ENCODE measurements around the gene TOE1. TPM values are rescaled to one million over a fixed set of nuclear protein-coding genes. Genes with fewer than 3 reads are reported as not detected.

TOE1 gene
- total RNA-seq, 1 donor from 2014 or later: 4.3 TPM

DNA sequence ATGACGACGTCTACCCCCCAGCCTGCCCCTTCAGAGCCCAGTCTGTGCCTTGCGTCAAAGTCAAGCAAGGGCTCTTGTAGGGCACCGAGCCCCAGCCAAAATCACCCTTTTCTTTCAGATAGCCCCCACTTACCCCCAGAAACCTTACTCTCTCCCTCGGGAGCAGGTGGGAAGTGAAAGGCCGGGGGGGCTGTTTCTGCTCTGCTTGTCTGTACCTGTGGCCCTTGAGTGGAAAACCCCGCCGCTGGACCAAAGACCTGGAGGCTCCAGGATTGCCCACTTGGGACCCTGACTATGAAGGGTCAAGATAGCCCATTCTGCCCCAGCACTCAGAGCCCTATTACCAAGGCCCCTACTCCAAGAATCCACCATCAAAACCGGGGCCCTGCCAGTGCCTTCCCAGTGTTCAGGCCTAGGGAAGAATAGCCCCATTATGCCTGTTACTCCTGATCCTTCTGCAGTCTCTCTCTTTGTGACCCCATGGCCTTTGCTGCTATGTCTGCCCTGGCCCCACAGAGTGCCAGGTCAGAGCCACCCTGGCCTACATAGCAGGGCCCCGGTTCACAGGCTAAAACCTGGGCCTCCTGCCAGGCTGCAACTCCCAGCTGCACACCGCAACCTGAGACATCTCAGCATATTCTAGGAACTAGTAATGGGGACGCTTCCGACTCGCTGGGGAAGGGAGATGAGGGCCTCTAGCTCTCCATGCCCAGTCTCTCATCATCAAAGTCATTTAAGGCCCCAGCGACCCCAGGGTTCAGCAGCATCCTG, 35.5 kb upstream of the TOE1 start:
- Histone ChIP-seq H3K9me3 (ENCODE audit: insufficient read depth, low read depth, low read length) (no peaks in the 10 kb centered on the region), H3K4me3 (ENCODE audit: insufficient read depth, low read depth, low read length) (peak overlapping the region; percentile 78), H3K4me2 (ENCODE audit: low read length) (peak overlapping the region; percentile 92), H2AFZ (ENCODE audit: low read depth, low read length) (peak overlapping the region; percentile 98), H3K79me2 (ENCODE audit: insufficient read depth, low read length) (no peaks in the 10 kb centered on the region), H4K20me1 (ENCODE audit: insufficient read depth, low read length) (no peaks in the 10 kb centered on the region), H3K27me3 (ENCODE audit: insufficient read depth, low read length) (no peaks in the 10 kb centered on the region), H3K27ac (ENCODE audit: low read depth, low read length) (peak overlapping the region; percentile 75), H3K36me3 (ENCODE audit: insufficient read depth, low read length) (no peaks in the 10 kb centered on the region), H3K9ac (ENCODE audit: low read length) (peak overlapping the region; percentile 85), H3K4me1 (ENCODE audit: insufficient read depth, low read length) (peaks cover 10% of the 10 kb centered on the region)
- FAIRE-seq: no peak
- Mint-ChIP-seq H3K4me1 (ENCODE audit: low read depth, unreplicated experiment) (peaks cover 4% of the 10 kb centered on the region), H3K36me3 (ENCODE audit: low read depth, unreplicated experiment) (no peaks in the 10 kb centered on the region), H3K9me3 (ENCODE audit: unreplicated experiment) (no peaks in the 10 kb centered on the region), H3K27me3 (ENCODE audit: low read depth, unreplicated experiment) (no peaks in the 10 kb centered on the region), H3K27ac (ENCODE audit: unreplicated experiment) (peak overlapping the region; percentile 85), H3K4me3 (ENCODE audit: unreplicated experiment) (peak overlapping the region; percentile 85)
- DNase-seq (ENCODE audit: low read depth): no peak
- TF ChIP-seq, protein P1, sequence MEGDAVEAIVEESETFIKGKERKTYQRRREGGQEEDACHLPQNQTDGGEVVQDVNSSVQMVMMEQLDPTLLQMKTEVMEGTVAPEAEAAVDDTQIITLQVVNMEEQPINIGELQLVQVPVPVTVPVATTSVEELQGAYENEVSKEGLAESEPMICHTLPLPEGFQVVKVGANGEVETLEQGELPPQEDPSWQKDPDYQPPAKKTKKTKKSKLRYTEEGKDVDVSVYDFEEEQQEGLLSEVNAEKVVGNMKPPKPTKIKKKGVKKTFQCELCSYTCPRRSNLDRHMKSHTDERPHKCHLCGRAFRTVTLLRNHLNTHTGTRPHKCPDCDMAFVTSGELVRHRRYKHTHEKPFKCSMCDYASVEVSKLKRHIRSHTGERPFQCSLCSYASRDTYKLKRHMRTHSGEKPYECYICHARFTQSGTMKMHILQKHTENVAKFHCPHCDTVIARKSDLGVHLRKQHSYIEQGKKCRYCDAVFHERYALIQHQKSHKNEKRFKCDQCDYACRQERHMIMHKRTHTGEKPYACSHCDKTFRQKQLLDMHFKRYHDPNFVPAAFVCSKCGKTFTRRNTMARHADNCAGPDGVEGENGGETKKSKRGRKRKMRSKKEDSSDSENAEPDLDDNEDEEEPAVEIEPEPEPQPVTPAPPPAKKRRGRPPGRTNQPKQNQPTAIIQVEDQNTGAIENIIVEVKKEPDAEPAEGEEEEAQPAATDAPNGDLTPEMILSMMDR (IDR thresholded peaks at IDR 0.05; ENCODE audit: insufficient read depth, low read depth, low read length): no peak
- no peak for TF ChIP-seq EZH2 (IDR thresholded peaks at IDR 0.05; ENCODE audit: insufficient read depth, low read length)

DNA sequence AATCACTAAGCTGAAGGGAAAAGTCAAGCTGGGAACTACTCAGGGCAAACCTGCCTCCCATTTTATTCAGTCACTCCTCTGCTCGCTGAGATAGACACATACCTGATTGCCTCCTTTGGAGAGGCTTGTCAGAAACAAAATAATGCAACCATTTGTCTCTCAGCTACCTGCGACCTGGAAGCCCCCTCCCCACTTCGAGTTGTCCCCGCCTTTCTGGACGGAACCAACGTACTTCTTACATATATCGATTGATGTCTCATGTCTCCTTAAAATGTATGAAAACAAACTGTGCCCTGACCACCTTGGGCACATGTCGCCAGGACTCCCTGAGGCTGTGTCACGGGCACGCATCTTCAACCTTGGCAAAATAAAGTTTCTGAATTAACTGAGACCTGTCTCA, 34.7 kb upstream of the TOE1 start:
- H3K4me1 ChIP-seq (ENCODE audit: insufficient read depth, low read length): peaks cover 10% of the 10 kb centered on the region
- H3K27me3 ChIP-seq (ENCODE audit: insufficient read depth, low read length): no peaks in the 10 kb centered on the region
- no peaks in the 10 kb centered on the region for H3K79me2 ChIP-seq (ENCODE audit: insufficient read depth, low read length)
- no peak for TF ChIP-seq EZH2 (IDR thresholded peaks at IDR 0.05; ENCODE audit: insufficient read depth, low read length)
- TF ChIP-seq, protein P1 (IDR thresholded peaks at IDR 0.05; ENCODE audit: insufficient read depth, low read depth, low read length): no peak
- Mint-ChIP-seq H3K4me3 (ENCODE audit: unreplicated experiment) (peak overlapping the region; percentile 58), H3K27ac (ENCODE audit: unreplicated experiment) (no peak overlapping the region), H3K27me3 (ENCODE audit: low read depth, unreplicated experiment) (no peaks in the 10 kb centered on the region), H3K9me3 (ENCODE audit: unreplicated experiment) (no peaks in the 10 kb centered on the region), H3K4me1 (ENCODE audit: low read depth, unreplicated experiment) (peaks cover 4% of the 10 kb centered on the region), H3K36me3 (ENCODE audit: low read depth, unreplicated experiment) (no peaks in the 10 kb centered on the region)
- no peaks in the 10 kb centered on the region for H4K20me1 ChIP-seq (ENCODE audit: insufficient read depth, low read length)
- DNase-seq (ENCODE audit: low read depth) (no peak), FAIRE-seq (no peak)
- H3K36me3 ChIP-seq (ENCODE audit: insufficient read depth, low read length): no peaks in the 10 kb centered on the region
- no peak overlapping the region for H3K27ac ChIP-seq (ENCODE audit: low read depth, low read length)
- no peak overlapping the region for H3K4me2 ChIP-seq (ENCODE audit: low read length)
- no peak overlapping the region for H3K4me3 ChIP-seq (ENCODE audit: insufficient read depth, low read depth, low read length)
- no peak overlapping the region for H2AFZ ChIP-seq (ENCODE audit: low read depth, low read length)
- H3K9me3 ChIP-seq (ENCODE audit: insufficient read depth, low read depth, low read length): no peaks in the 10 kb centered on the region
- H3K9ac ChIP-seq (ENCODE audit: low read length): no peak overlapping the region

DNA sequence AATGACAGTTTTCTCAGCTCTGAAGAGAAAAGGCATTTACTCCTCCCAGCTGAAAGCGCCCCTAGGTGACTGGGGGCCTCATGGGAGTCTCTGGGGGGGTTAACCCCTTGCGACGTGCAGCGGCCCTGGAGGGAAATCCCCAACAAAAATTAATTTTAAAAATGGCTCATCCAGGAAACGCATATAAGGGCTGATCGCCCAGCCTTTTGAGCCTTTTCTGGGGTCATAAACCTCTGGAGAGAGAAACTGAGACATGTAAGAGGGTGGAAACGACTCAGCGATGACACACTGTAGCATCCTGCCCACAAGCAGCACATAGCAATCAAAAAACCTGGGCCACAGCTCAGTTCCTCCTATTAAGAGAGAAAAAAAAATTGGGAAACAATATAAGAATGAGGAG, 33.7 kb upstream of the TOE1 start:
- no peaks in the 10 kb centered on the region for H3K36me3 ChIP-seq (ENCODE audit: insufficient read depth, low read length)
- no peaks in the 10 kb centered on the region for H3K9me3 ChIP-seq (ENCODE audit: insufficient read depth, low read depth, low read length)
- no peaks in the 10 kb centered on the region for H4K20me1 ChIP-seq (ENCODE audit: insufficient read depth, low read length)
- H3K27ac ChIP-seq (ENCODE audit: low read depth, low read length): no peak overlapping the region
- no peak overlapping the region for H3K4me3 ChIP-seq (ENCODE audit: insufficient read depth, low read depth, low read length)
- peak overlapping the region; percentile 15 for H3K9ac ChIP-seq (ENCODE audit: low read length)
- peak overlapping the region; percentile 32 for H3K4me2 ChIP-seq (ENCODE audit: low read length)
- Mint-ChIP-seq H3K27ac (ENCODE audit: unreplicated experiment) (peak overlapping the region; percentile 60), H3K4me3 (ENCODE audit: unreplicated experiment) (no peak overlapping the region), H3K4me1 (ENCODE audit: low read depth, unreplicated experiment) (peaks cover 4% of the 10 kb centered on the region), H3K36me3 (ENCODE audit: low read depth, unreplicated experiment) (no peaks in the 10 kb centered on the region), H3K27me3 (ENCODE audit: low read depth, unreplicated experiment) (no peaks in the 10 kb centered on the region), H3K9me3 (ENCODE audit: unreplicated experiment) (no peaks in the 10 kb centered on the region)
- H3K4me1 ChIP-seq (ENCODE audit: insufficient read depth, low read length): peaks cover 10% of the 10 kb centered on the region
- no peak for FAIRE-seq
- no peak for DNase-seq (ENCODE audit: low read depth)
- no peaks in the 10 kb centered on the region for H3K79me2 ChIP-seq (ENCODE audit: insufficient read depth, low read length)
- TF ChIP-seq, protein P1 (IDR thresholded peaks at IDR 0.05; ENCODE audit: insufficient read depth, low read depth, low read length): no peak
- peak overlapping the region; percentile 53 for H2AFZ ChIP-seq (ENCODE audit: low read depth, low read length)
- no peaks in the 10 kb centered on the region for H3K27me3 ChIP-seq (ENCODE audit: insufficient read depth, low read length)
